IMR-90 (cell line): Measurements from ENCODE around the gene ROBO4. TPM values are rescaled to one million over a fixed set of nuclear protein-coding genes. Genes with fewer than 3 reads are reported as not detected.

Experiments
- ATAC-seq: fragments of 200-7000 bp; cut with Tn5 transposase; 2 replicates; pipeline ENCODE4 v1.9.1; 2020; ENCODE audit warnings: low read depth, mild to moderate bottlenecking, moderate library complexity
- BruUV-seq: library from RNA; stranded (reverse); fragments of 400-500 nt; replicated peaks from 2 replicates; lab custom pipeline; 2021; lab: Mats Ljungman, UMichigan
- CTCF ChIA-PET: fragments of 300-600 bp; formaldehyde crosslinking; extraction: SDS; loops from one replicate; lab custom pipeline; 2021; ENCODE audit warnings: antibody characterized with exemption; lab: Yijun Ruan, JAX
- POLR2A ChIA-PET: fragments of 300-600 bp; sonication (Branson Sonifier 250); formaldehyde crosslinking; loops from one replicate; lab custom pipeline; 2022; ENCODE audit warnings: antibody characterized with exemption; ENCODE audit not compliant: unreplicated experiment; lab: Charles Lee
- DNase-seq: peaks from one replicate; pipeline ENCODE4 v3.0.0; 2013
- H2AFZ ChIP-seq: replicated peaks from 2 replicates; pipeline ENCODE3; 2013; ENCODE audit warnings: low read length, mild to moderate bottlenecking; ENCODE audit not compliant: poor library complexity
- H2AK5ac ChIP-seq: 2 replicates; pipeline ENCODE4 v1.6.1; 2013; ENCODE audit warnings: low read depth, low read length, inconsistent platforms
- H2AK9ac ChIP-seq: replicated peaks from 2 replicates; pipeline ENCODE3; 2013; ENCODE audit warnings: mild to moderate bottlenecking, low read depth, low read length, moderate library complexity; ENCODE audit not compliant: poor library complexity
- H2BK120ac ChIP-seq: 2 replicates; pipeline ENCODE4 v1.6.1; 2013; ENCODE audit warnings: low read depth, low read length, inconsistent platforms
- H2BK15ac ChIP-seq: 3 replicates; pipeline ENCODE4 v1.6.1; 2013; ENCODE audit warnings: low read depth, low read length, inconsistent platforms
- H2BK20ac ChIP-seq: 2 replicates; pipeline ENCODE4 v1.6.1; 2013; ENCODE audit warnings: low read depth, mild to moderate bottlenecking, inconsistent platforms, low read length, moderate library complexity
- H2BK5ac ChIP-seq: 2 replicates; pipeline ENCODE4 v1.6.1; 2013; ENCODE audit warnings: mild to moderate bottlenecking, low read depth, low read length, inconsistent platforms; ENCODE audit not compliant: poor library complexity, severe bottlenecking
- H3K14ac ChIP-seq: replicated peaks from 2 replicates; pipeline ENCODE4 v1.6.1; 2013; ENCODE audit warnings: low read depth, low read length, inconsistent platforms
- H3K18ac ChIP-seq: 2 replicates; pipeline ENCODE4 v1.6.1; 2013; ENCODE audit warnings: low read depth, low read length, control low read depth
- H3K23ac ChIP-seq: 2 replicates; pipeline ENCODE4 v1.6.1; 2013; ENCODE audit warnings: low read depth, low read length, inconsistent platforms
- H3K27ac ChIP-seq: 2 replicates; pipeline ENCODE4 v1.5.1; 2013; ENCODE audit warnings: mild to moderate bottlenecking, control low read depth, low read length; ENCODE audit not compliant: insufficient read depth
- H3K27me3 ChIP-seq: 2 replicates; pipeline ENCODE4 v1.6.1; 2013; ENCODE audit warnings: low read length; ENCODE audit not compliant: control insufficient read depth, insufficient read depth
- H3K36me3 ChIP-seq: 2 replicates; pipeline ENCODE4 v1.6.1; 2013; ENCODE audit warnings: low read length, mixed read lengths; ENCODE audit not compliant: control insufficient read depth, insufficient read depth
- H3K4ac ChIP-seq: 2 replicates; pipeline ENCODE4 v1.6.1; 2013; ENCODE audit warnings: low read depth, low read length, inconsistent platforms
- H3K4me1 ChIP-seq: 2 replicates; pipeline ENCODE4 v1.6.1; 2013; ENCODE audit warnings: low read length, mixed read lengths; ENCODE audit not compliant: control insufficient read depth, insufficient read depth
- H3K4me2 ChIP-seq: 2 replicates; pipeline ENCODE4 v1.6.1; 2013; ENCODE audit warnings: low read depth, mild to moderate bottlenecking, control low read depth, low read length, moderate library complexity
- H3K4me3 ChIP-seq: 2 replicates; pipeline ENCODE4 v1.5.1; 2013; ENCODE audit warnings: low read depth, mild to moderate bottlenecking, control low read depth, low read length, moderate library complexity; ENCODE audit not compliant: insufficient read depth
- H3K56ac ChIP-seq: 2 replicates; pipeline ENCODE4 v1.6.1; 2013; ENCODE audit warnings: low read length, inconsistent platforms; ENCODE audit not compliant: insufficient read depth; ENCODE audit errors: extremely low read depth
- H3K79me1 ChIP-seq, 2 experiments: 2 replicates each; pipeline ENCODE4 v1.6.1; 2013; ENCODE audit warnings: low read length in 2 of 2, inconsistent platforms in 1 of 2, low read depth in 1 of 2
- H3K9ac ChIP-seq: 2 replicates; pipeline ENCODE4 v1.6.1; 2013; ENCODE audit warnings: low read depth, low read length, control low read depth
- H3K9me1 ChIP-seq: 2 replicates; pipeline ENCODE4 v1.6.1; 2013; ENCODE audit warnings: low read length, inconsistent platforms; ENCODE audit not compliant: insufficient read depth
- H3K9me3 ChIP-seq: 2 replicates; pipeline ENCODE4 v1.6.1; 2013; ENCODE audit warnings: low read length; ENCODE audit not compliant: control insufficient read depth, insufficient read depth
- H4K20me1 ChIP-seq: 2 replicates; pipeline ENCODE4 v1.6.1; 2013; ENCODE audit warnings: low read length, inconsistent platforms; ENCODE audit not compliant: insufficient read depth
- H4K5ac ChIP-seq: 2 replicates; pipeline ENCODE4 v1.6.1; 2013; ENCODE audit warnings: mild to moderate bottlenecking, low read depth, low read length, control low read depth
- H4K8ac ChIP-seq, 2 experiments: 2 replicates each; pipeline ENCODE4 v1.6.1; 2013; ENCODE audit warnings: low read depth in 2 of 2, low read length in 2 of 2, control low read depth in 1 of 2, inconsistent platforms in 1 of 2
- H4K91ac ChIP-seq: 2 replicates; pipeline ENCODE4 v1.6.1; 2013; ENCODE audit warnings: low read depth, low read length, inconsistent platforms; ENCODE audit not compliant: insufficient read depth
- CEBPB ChIP-seq: IDR thresholded peaks from 2 replicates; pipeline ENCODE4 v1.6.1; 2012; ENCODE audit warnings: low read depth, low read length, improper control_type of control experiment
- CHD1 ChIP-seq: IDR thresholded peaks from 2 replicates; pipeline ENCODE4 v1.6.1; 2012; ENCODE audit warnings: low read depth, low read length, improper control_type of control experiment
- CTCF ChIP-seq: conservative IDR thresholded peaks from 2 replicates; pipeline ENCODE4 v1.5.1; 2012; ENCODE audit warnings: mild to moderate bottlenecking, low read depth, low read length, improper control_type of control experiment
- ELK1 ChIP-seq: fragments of 150-350 bp; IDR thresholded peaks from 2 replicates; pipeline ENCODE4 v1.6.1; 2016; ENCODE audit warnings: low read depth, mild to moderate bottlenecking, low read length, moderate library complexity, borderline replicate concordance
- FOS ChIP-seq: fragments of 150-350 bp; IDR thresholded peaks from 2 replicates; pipeline ENCODE4 v1.6.1; 2016; ENCODE audit warnings: low read depth, low read length
- MAFK ChIP-seq: IDR thresholded peaks from 2 replicates; pipeline ENCODE4 v1.6.1; 2012; ENCODE audit warnings: low read depth, low read length, improper control_type of control experiment
- MAZ ChIP-seq: IDR thresholded peaks from 2 replicates; pipeline ENCODE4 v1.6.1; 2012; ENCODE audit warnings: low read depth, mild to moderate bottlenecking, low read length, improper control_type of control experiment, moderate library complexity, borderline replicate concordance
- MXI1 ChIP-seq: IDR thresholded peaks from 2 replicates; pipeline ENCODE4 v1.6.1; 2012; ENCODE audit warnings: low read depth, mild to moderate bottlenecking, low read length, moderate library complexity, borderline replicate concordance
- NFE2L2 ChIP-seq: fragments of 150-350 bp; IDR thresholded peaks from 2 replicates; pipeline ENCODE4 v1.6.1; 2016; ENCODE audit warnings: low read depth, mild to moderate bottlenecking, low read length
- POLR2A ChIP-seq: IDR thresholded peaks from 2 replicates; pipeline ENCODE4 v1.6.1; 2012; ENCODE audit warnings: mild to moderate bottlenecking, low read depth, low read length
- RAD21 ChIP-seq: IDR thresholded peaks from 2 replicates; pipeline ENCODE4 v1.6.1; 2012; ENCODE audit warnings: low read length, improper control_type of control experiment
- RCOR1 ChIP-seq: IDR thresholded peaks from 2 replicates; pipeline ENCODE4 v1.6.1; 2012; ENCODE audit warnings: mild to moderate bottlenecking, low read length, improper control_type of control experiment; ENCODE audit not compliant: insufficient replicate concordance
- RFX5 ChIP-seq: IDR thresholded peaks from 2 replicates; pipeline ENCODE4 v1.8.0; 2012; ENCODE audit warnings: low read depth, mild to moderate bottlenecking, low read length, moderate library complexity
- SMC3 ChIP-seq: fragments of 150-350 bp; IDR thresholded peaks from 2 replicates; pipeline ENCODE4 v1.6.1; 2016; ENCODE audit warnings: low read depth, mild to moderate bottlenecking, antibody characterized with exemption, low read length, moderate library complexity
- USF2 ChIP-seq: fragments of 150-350 bp; IDR thresholded peaks from 2 replicates; pipeline ENCODE4 v1.6.1; 2017; ENCODE audit warnings: mild to moderate bottlenecking, antibody characterized with exemption, low read length, low read depth
- WGBS, 2 experiments: methylation state at CpG; one replicate each; pipeline versions ENCODE4 v1.1.5 to v1.1.7; 2013; ENCODE audit warnings: missing lambda C conversion rate in 2 of 2; ENCODE audit not compliant: insufficient read length in 1 of 2; ENCODE audit errors: extremely low coverage in 2 of 2; 5-methylcytosine and 5-hydroxymethylcytosine counted together
- dilution Hi-C: fragments of 300-500 bp; cut with HindIII; formaldehyde crosslinking; loops from one replicate; pipeline ENCODE4 v1.14.3; 2018; ENCODE audit warnings: low sequenced_read_pairs; ENCODE audit not compliant: unreplicated experiment
- in situ Hi-C: fragments of 300-500 bp; cut with MboI; formaldehyde crosslinking; loops from 3 replicates; pipeline ENCODE4 v1.14.3; 2019; ENCODE audit warnings: low sequenced_read_pairs, inconsistent platforms, mixed read lengths
- intact Hi-C: fragments of 100-400 bp; cut with micrococcal nuclease; formaldehyde crosslinking; loops from 2 replicates; pipeline ENCODE4 v1.10.0; 2022
- polyA plus RNA-seq, 3 experiments: library from polyadenylated mRNA; depleted of rRNA; stranded (reverse); fragments of >200 nt; gene quantifications; 2 replicates each; pipeline ENCODE4 v1.2.3, GENCODE V29; 2012; ENCODE audit warnings: low replicate concordance in 1 of 3
- total RNA-seq: library from RNA; depleted of rRNA; stranded (reverse); fragments of >200 nt; gene quantifications from 2 replicates; pipeline ENCODE4 v1.2.3, GENCODE V29; 2012

ROBO4 gene
- total and polyA plus RNA-seq, 2 of the 4 experiments (the other 2 are of a cell fraction), result 0.72 to 0.82 TPM

GRCh38 chr11:124889191-124890091, 8.2 kb downstream of the ROBO4 start:
- Histone ChIP-seq H3K9me3 (no peaks in the 10 kb centered on the region), H3K14ac (no peak overlapping the region), H4K91ac (no peak overlapping the region), H3K27me3 (no peaks in the 10 kb centered on the region), H3K18ac (no peak overlapping the region), H2BK120ac (no peak overlapping the region), H3K27ac (no peak overlapping the region), H4K8ac (no peak overlapping the region), H2AFZ (no peak overlapping the region), H3K23ac (no peak overlapping the region), H2AK5ac (no peak overlapping the region), H3K9me1 (no peaks in the 10 kb centered on the region), H3K9ac (no peak overlapping the region), H2AK9ac (no peak overlapping the region), H3K4ac (no peak overlapping the region; the same call in 1 of the 2 replicates), H3K36me3 (no peaks in the 10 kb centered on the region), H3K56ac (no peak overlapping the region), H4K20me1 (no peaks in the 10 kb centered on the region), H2BK20ac (no peak overlapping the region), H3K4me3 (no peak overlapping the region), H3K4me2 (no peak overlapping the region), H2BK5ac (no peak overlapping the region), H4K5ac (no peak overlapping the region), H3K4me1 (no peaks in the 10 kb centered on the region; the same call in 1 of the 2 replicates), H2BK15ac (no peak overlapping the region), H3K79me1 (no peaks in the 10 kb centered on the region)
- in situ Hi-C loops (no loop called here), intact Hi-C loops (no loop called here), dilution Hi-C loops (no loop called here)
- WGBS, 2 experiments, result no CpG with 5 or more reads among the region's 2 CpGs
- POLR2A ChIA-PET, result no interaction called here
- DNase-seq, result no peak
- CTCF ChIA-PET, result interaction anchor here (1.1 to 1.2 kb wide), 2 partner anchors 13 to 31 kb away, joined by 3 to 4 read pairs; no protein-coding TSS in a partner anchor
- ATAC-seq, result no peak
- BruUV-seq, result no TSS peak
- TF ChIP-seq CHD1 (no peak), SMC3 (no peak), POLR2A (no peak), MAFK (no peak), FOS (no peak), RAD21 (no peak), CEBPB (no peak), NFE2L2 (no peak), RFX5 (no peak), MAZ (no peak), MXI1 (no peak), RCOR1 (no peak), USF2 (no peak), ELK1 (no peak), CTCF (no peak)
